Spinal cord (tissue), 10 donors: Measurements from ENCODE around the gene MISP3. TPM values are rescaled to one million over a fixed set of nuclear protein-coding genes. Genes with fewer than 3 reads are reported as not detected.

ENCODE experiments used
- DNase-seq, 6 donors: peaks; one replicate each; pipeline versions ENCODE4 v3.0.0 to v3.0.0-alpha.2; 2013 to 2015; ENCODE audit warnings: low spot score in 6 of 6, low read depth in 4 of 6
- H3K27ac ChIP-seq: one replicate; pipeline ENCODE4 v1.5.1; 2013; ENCODE audit warnings: low read depth, low read length, control low read depth
- H3K27me3 ChIP-seq: one replicate; pipeline ENCODE4 v1.6.1; 2013; ENCODE audit warnings: low read length; ENCODE audit not compliant: control insufficient read depth, insufficient read depth
- H3K36me3 ChIP-seq: one replicate; pipeline ENCODE4 v1.6.1; 2013; ENCODE audit warnings: low read length; ENCODE audit not compliant: control insufficient read depth, insufficient read depth
- H3K4me1 ChIP-seq: one replicate; pipeline ENCODE4 v1.6.1; 2013; ENCODE audit warnings: low read length; ENCODE audit not compliant: control insufficient read depth, insufficient read depth
- H3K4me3 ChIP-seq: one replicate; pipeline ENCODE4 v1.5.1; 2013; ENCODE audit warnings: low read depth, low read length, control low read depth
- H3K9me3 ChIP-seq: one replicate; pipeline ENCODE4 v1.6.1; 2013; ENCODE audit warnings: low read length; ENCODE audit not compliant: control insufficient read depth, insufficient read depth
- WGBS: methylation state at CpG from one replicate; pipeline ENCODE4 v1.1.5; 2013; ENCODE audit warnings: missing lambda C conversion rate; ENCODE audit not compliant: insufficient coverage; 5-methylcytosine and 5-hydroxymethylcytosine counted together
- polyA plus RNA-seq, 2 donors: library from polyadenylated mRNA; unstranded; fragments of 120-200 nt; gene quantifications; one replicate each; pipeline ENCODE4 v1.2.1, GENCODE V29; 2013; ENCODE audit not compliant: insufficient read length in 2 of 2
- total RNA-seq, 2 donors: library from RNA; depleted of rRNA in 1 of 2; stranded (reverse); fragments of 120-200 nt in 1 of 2; fragments of >200 nt in 1 of 2; gene quantifications; one replicate each; pipeline versions ENCODE4 v1.2.3 to v1.2.4, GENCODE V29; 2013 to 2014
- donor health status: healthy.

The MISP3 gene
- total and polyA plus RNA-seq, 4 donors = 1.2 to 12.4 (median 8.1) TPM

DNA sequence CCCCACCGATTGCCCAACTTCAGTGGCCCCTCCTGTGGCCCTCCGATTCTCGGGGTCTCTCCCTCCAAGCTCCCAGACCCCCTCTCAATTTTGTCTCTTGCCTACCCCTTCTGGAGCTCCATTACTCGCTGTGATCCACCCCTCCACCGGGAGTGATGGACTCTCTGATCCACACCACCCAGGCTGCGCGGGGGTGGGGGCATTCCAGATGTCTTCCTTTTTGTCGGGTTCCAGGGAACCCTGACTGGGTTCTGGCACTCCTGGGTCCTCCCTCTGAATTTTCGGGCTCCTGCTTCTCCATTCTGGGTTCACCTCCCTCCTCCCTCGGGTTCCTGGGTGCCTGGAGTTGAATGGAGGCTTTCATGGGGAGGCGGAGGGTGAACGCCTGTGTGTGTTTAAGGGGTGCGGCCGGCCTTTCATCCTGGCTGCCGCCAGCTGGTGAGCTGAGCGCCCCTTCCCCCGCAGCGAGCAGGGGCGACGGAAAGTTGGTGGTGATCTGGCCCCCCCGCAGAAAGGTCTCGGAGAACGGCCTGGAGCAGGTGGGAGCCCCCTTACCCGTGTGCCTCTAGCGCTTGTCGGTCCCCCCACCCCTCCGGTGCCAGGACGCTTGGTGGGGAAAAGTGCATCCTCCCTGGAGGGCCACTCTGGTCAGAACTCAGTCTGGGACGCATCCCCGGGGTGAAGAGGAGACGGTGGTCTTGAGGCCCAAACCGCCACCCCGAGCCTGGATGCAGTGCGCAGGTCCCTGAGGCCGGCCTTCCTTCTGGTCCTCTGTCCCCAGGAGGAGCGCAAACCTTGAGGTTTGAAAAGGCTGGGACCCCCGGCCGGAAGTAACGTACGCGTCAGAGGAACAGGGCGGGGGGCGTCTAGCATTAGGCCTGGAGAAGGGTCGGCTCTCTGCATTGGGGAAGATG, 1.6 kb downstream of the MISP3 start:
- Histone ChIP-seq H3K27ac (peak overlapping the region; percentile 89), H3K4me3 (peak overlapping the region; percentile 70), H3K4me1 (peaks cover 39% of the 10 kb centered on the region), H3K36me3 (peaks cover 4% of the 10 kb centered on the region), H3K27me3 (peaks cover 2% of the 10 kb centered on the region), H3K9me3 (no peaks in the 10 kb centered on the region)
- 2% methylated on average over 37 of the region's 44 CpGs for WGBS
- DNase-seq = peak in 2 of 6 donors; percentile 60 to 74

DNA sequence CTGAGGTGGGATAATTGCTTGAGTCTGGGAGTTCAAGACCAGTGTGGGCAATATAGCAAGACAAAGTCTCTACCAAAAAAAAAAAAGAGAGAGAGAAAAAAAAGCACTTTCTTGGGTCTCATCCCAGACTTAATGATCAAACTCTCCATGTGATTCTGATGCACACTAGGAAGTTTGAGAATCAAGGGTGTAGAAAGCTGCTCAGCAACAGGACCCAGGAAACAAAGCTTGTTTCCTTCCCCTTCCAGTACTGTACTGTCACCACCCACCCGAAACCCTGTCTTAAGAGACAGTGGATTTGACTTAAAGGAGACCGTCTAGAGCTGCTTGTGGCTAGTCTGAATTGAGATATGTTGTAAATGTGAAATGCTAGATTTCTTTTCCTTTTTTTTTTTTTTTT, 5.8 kb downstream of the MISP3 start:
- Histone ChIP-seq H3K4me3 (no peak overlapping the region), H3K27ac (no peak overlapping the region), H3K9me3 (no peaks in the 10 kb centered on the region), H3K27me3 (no peaks in the 10 kb centered on the region), H3K36me3 (peaks cover 4% of the 10 kb centered on the region), H3K4me1 (peaks cover 44% of the 10 kb centered on the region)
- no CpG with 5 or more reads among the region's 2 CpGs for WGBS
- DNase-seq = no peak

DNA sequence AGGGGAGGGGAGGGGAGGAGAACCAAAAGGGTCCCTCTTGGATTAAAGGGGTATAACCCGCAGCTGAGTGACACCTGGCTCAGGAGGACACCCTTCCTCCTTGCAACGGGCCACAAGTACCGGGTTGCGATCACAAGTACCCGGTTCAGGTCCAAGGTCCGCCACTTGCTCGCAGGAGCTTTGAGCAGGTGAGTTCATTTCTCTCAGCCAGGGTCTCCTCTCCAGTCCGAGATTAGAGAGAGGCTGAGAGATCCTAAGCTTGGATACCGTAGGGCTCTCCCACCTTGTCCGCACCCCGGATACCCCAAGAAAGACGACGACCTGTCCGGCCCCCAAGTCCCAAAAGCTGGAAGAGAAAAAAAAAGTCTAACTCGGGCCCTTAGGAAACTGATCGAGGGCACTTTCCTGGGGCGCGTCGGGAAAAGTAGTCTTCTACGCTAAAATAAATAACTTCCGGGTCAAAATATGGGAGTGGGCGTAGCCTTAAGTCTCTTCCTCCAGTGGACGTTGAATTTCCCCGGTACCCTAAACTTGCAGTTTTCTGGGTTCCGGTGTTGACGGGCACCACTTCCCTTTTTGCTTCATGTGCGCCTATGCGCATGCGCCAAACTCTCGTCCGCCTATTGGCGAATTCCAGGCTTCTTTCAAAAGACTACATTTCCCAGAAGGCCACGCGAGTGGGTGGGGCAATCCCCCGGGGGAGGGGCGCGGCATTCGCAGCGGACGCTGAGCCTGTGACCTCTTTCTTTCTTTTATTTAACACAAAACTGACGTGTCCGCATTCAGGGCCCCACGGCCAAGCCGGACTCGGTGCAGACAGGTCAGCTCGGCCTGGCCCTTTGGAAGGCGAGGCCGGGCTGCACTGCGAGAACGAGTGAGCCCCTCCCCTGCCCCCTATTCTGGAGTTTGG, 8.6 kb downstream of the MISP3 start:
- H3K27me3 ChIP-seq = no peaks in the 10 kb centered on the region
- peaks cover 22% of the 10 kb centered on the region for H3K4me1 ChIP-seq
- peak overlapping the region; percentile 85 for H3K27ac ChIP-seq
- peaks cover 18% of the 10 kb centered on the region for H3K36me3 ChIP-seq
- 0% methylated on average over 48 of the region's 50 CpGs for WGBS
- H3K4me3 ChIP-seq = peak overlapping the region; percentile 87
- H3K9me3 ChIP-seq = no peaks in the 10 kb centered on the region
- peak; percentile 98 to 100 (median 100) for DNase-seq

DNA sequence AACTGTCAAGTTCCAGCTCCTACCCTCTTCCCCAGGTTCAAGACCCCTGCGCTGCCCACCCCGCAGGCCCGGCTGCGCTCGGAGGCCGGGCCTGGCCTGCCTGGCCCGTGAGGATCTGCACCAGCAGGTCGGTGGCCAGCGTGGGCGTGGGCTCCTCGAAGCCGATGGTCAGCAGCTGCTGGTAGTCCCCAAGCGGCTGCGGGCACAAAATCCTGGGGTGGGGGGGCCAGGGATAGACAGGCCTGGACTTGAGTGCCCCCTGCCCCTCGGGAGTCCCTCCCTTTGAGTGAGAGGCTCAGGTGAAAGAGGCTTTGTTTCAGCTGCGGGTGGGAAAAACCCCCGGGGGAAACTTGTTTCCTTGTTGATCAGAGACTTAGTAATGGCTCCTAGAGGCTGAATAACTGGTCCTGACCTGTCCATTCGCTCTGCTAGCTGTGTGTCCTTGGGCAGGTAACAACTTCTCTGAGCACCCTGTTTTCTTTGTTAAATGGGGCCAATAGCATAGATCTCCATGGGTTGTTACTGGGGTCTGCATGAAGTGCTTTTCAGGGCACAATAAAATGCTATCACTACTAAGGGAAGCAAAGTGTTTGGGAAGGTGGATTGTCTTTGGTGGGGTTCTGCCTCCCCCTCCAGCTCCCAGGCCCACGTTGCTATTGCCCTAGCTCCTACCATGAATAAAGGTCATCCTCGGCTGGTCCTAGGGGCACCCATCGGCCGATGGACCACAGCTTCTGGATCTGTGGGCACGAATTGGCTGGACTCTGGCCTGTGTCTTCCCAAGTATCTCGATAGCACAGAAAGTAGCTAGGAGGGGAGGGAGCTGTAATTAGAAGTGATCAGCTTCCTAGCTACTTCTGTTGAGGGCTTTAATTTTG, 9.4 kb downstream of the MISP3 start:
- DNase-seq = no peak

DNA sequence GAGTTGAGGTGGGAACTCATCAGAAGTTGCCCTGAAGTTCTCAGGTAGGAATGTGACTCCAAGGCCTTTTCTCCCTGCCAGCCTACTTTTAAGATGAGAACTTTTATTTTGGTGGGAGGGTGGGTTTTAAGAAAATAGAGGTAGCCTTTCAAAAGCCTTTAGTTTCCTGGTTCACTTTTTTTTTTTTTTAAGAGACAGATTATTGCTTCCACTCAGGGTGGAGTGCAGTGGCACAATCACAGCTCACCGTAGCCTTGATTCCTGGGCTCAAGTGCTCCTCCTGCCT, 10.0 kb downstream of the MISP3 start:
- Histone ChIP-seq H3K27me3 (no peaks in the 10 kb centered on the region), H3K4me1 (peaks cover 22% of the 10 kb centered on the region), H3K36me3 (peaks cover 27% of the 10 kb centered on the region), H3K4me3 (no peak overlapping the region), H3K27ac (no peak overlapping the region), H3K9me3 (no peaks in the 10 kb centered on the region)
- WGBS = 0% methylated on average over 1 of the region's 1 CpG
- no peak for DNase-seq

More for the DNA sequence above, 9.4 kb downstream of the MISP3 start:
- 21% methylated on average over 21 of the region's 24 CpGs for WGBS
- Histone ChIP-seq H3K9me3 (no peaks in the 10 kb centered on the region), H3K36me3 (peaks cover 21% of the 10 kb centered on the region), H3K4me1 (peaks cover 22% of the 10 kb centered on the region), H3K27ac (peak overlapping the region; percentile 85), H3K27me3 (no peaks in the 10 kb centered on the region), H3K4me3 (peak overlapping the region; percentile 87)

DNA sequence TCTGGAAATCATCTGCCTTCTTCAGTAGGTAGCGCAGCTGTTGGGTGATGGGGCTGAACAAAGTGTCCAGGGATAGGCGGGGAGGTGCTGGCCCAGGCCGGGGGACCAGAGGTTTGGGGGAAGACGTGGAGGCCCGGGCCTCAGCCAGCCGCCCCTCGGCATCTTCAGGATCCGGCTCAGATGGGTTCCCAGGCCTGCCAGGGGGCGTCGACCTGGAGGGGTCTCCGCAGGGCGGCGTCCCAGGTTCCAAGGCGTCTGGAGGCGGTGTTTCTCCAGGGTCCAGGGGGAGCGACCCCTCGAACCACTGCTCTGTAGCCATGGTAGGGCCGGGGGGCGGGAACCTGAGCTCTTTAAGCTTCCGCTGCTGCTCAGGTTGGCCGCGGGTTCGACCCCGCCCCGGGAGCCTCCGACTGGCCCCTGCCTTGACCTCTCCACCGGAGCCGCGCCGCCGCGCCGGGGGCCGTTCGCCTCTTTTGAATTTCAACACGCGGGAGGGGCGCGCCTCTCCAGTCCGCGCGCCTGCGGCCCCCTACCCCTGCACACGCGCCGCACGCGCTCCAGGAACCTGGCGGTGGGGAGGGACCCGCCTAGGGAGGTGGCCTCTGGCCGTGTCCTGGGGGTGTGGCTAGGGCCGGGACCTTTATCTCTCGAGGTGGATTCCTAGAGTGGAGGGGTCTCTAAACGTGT, 12.9 kb downstream of the MISP3 start, which contains the start of gene C19orf67:
Gene C19orf67 (minus strand): TSS at position 475 of the 687 bp plus-strand sequence. CDS start 156 bp downstream, at position 319.
- H3K27me3 ChIP-seq = no peaks in the 10 kb centered on the region
- H3K27ac ChIP-seq = no peak within 1 kb of the TSS
- no peaks in the 10 kb centered on the region for H3K9me3 ChIP-seq
- no peak for DNase-seq
- peaks cover 26% of the 10 kb centered on the region for H3K4me1 ChIP-seq
- 38% methylated on average over 51 of the region's 54 CpGs for WGBS
- H3K4me3 ChIP-seq = no peak within 1 kb of the TSS
- peaks cover 42% of the 10 kb centered on the region for H3K36me3 ChIP-seq

DNA sequence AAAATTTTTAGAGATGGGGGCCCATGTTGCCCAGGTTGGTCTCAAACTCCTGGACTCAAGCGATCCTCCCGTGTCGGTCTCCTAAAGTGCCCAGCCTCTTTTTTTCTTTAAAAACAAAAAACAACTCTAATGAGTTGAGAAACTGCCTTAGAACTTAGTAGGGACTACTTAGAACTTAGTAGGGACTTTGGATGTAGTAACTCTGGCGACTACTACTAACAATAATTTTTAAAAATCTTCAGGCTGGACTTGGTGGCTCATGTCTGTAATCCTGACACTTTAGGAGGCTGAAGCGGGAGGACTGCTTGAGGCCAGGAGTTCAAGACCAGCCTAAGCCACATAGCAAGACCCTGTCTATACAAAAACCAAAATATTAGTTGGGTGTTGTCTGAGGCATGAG, 13.5 kb downstream of the MISP3 start:
- peaks cover 42% of the 10 kb centered on the region for H3K36me3 ChIP-seq
- no CpG with 5 or more reads among the region's 5 CpGs for WGBS
- no peak overlapping the region for H3K27ac ChIP-seq
- peaks cover 20% of the 10 kb centered on the region for H3K4me1 ChIP-seq
- H3K27me3 ChIP-seq = no peaks in the 10 kb centered on the region
- no peak for DNase-seq
- no peaks in the 10 kb centered on the region for H3K9me3 ChIP-seq
- H3K4me3 ChIP-seq = no peak overlapping the region

DNA sequence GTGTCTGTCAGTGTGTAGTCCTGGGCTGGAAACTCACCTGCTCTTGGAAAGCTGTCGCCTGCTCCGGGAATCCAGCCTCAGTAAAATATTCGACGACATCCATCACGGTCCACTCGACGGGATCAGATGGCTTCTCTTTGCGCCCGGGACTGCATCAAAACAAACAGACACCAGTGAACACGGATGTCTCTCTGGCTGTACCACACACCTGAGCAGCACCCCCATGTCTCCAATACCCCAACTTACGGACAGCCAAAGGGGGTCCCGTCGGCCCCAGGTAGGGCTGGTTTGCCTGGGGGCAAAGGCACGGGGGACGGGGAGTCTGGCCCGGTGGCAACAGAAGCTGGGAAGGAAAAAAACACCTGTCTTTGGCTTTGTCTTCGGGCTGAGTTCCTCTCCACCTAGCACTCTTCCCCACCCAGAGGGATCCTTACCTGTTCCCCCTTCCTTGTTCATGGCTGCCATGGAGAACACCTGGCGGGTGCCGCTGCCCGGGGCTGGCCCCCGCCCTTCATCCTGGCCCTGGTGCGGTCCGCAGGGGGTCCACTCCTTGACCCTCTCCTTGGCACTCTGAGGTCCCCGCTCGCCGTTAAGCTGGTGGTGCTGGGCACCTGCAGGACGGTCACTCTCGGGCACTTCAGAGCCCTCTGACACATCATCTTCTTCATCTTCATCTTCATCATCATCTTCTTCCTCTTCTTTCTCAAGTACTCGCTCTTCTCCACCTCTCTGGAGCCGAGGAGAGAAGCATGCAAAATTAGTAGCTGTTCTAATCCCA, 16.2 kb downstream of the MISP3 start:
- peaks cover 20% of the 10 kb centered on the region for H3K4me1 ChIP-seq
- H3K4me3 ChIP-seq = peak overlapping the region; percentile 19
- peaks cover 38% of the 10 kb centered on the region for H3K36me3 ChIP-seq
- DNase-seq = no peak
- no peaks in the 10 kb centered on the region for H3K27me3 ChIP-seq
- H3K27ac ChIP-seq = no peak overlapping the region
- 80% methylated on average over 26 of the region's 30 CpGs for WGBS
- H3K9me3 ChIP-seq = no peaks in the 10 kb centered on the region
